ENCODE measurements around the gene RFX3.

- TF ChIP-seq CTCF (IDR thresholded peaks at IDR 0.05) (no peak), POLR2A (IDR thresholded peaks at IDR 0.05) (no peak)
These were observed 61.7 kb downstream of the RFX3 start for GRCh38 chr9:3464033-3464638.

Measured in lower leg skin (tissue), 3 donors.